Raji (cell line): ENCODE results near the gene HPGDS.

Experiments
- POLR2A ChIP-seq: IDR thresholded peaks from 2 replicates; pipeline ENCODE4 v1.6.1; 2011; ENCODE audit warnings: low read depth, low read length, control low read depth; ENCODE audit not compliant: insufficient read depth

Gene HPGDS

DNA sequence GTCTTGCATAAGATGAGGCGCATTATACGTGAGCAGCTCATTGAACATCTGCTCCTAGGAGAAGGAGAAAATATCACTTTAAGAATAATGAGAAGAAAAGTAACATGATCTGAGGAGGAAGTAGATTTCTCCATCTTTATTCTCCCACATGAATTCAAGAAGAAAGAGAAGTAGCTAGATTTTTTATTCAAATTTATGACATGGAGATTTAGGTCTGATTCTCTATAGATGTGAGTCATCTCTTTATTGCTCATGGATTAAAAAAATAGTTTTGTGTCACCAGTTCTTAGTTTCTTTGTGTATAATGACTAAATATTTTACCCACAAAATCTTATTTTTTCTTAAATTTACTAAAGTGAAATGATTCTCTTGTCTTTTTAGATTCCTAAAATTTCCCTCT is 40.4 kb downstream of the HPGDS start:
- no peak for TF ChIP-seq POLR2A

DNA sequence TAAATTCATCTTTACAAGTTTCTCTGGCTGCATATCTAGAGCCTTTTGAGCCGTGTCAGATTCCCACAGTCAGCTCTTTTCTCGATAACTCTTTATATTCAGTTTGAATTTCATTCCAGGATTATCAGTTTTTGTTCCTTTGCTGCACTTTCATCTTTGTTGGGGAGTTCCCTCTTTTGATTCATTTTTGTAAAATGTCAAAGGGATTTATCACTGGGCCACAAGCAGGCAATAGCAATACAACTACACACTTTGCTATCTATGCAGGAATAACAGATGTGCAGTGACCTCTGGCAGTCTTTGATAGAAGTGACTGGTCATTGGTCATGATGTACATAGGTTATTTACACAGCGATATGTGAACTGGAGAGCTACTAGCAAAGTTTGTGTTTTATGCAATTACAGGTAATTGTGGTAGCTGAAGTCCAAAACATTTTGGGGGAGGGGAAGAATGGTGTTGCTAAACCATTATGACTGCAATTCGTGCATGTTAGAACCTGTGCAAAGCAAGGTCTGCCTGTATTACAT is 43.8 kb downstream of the HPGDS start:
- TF ChIP-seq POLR2A = no peak

DNA sequence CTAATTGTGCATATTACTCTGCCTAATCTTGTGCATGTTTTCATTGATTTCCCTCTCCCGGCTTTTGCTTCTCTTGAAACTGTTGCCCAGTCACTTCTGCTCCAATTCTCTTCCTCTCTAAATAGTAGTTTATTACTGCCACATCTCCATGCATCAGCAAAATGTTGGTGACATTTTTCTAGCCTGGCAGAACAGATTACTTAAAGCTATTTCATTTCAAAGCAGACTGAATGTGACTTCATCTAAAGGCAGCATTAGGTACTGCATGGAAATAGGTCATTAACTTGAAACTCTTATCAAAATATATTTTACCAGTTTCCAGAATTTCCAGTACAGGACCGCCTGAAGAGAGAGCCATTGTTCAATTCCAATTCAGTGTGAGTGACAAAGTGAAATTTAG is 52.4 kb downstream of the HPGDS start:
- TF ChIP-seq POLR2A = no peak

DNA sequence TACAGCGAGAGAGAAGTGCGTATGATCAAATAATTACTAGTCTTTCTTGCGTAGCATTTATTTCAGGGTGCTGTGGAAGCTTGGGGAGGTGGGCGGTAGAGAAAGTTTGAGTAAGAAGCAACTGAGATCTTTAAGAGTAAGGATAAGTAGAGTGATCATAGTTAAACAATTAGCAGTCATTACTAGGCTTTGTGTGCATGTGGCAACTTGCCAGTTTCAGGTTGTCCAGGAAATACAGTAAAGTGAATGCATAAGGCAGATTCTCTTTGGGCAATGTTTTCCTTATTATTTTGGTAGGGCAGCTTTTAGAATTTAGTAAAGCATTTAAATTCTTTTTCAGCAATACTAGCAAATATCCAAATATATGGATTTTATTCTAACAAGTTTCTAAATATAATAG is 57.0 kb downstream of the HPGDS start:
- no peak for TF ChIP-seq POLR2A

DNA sequence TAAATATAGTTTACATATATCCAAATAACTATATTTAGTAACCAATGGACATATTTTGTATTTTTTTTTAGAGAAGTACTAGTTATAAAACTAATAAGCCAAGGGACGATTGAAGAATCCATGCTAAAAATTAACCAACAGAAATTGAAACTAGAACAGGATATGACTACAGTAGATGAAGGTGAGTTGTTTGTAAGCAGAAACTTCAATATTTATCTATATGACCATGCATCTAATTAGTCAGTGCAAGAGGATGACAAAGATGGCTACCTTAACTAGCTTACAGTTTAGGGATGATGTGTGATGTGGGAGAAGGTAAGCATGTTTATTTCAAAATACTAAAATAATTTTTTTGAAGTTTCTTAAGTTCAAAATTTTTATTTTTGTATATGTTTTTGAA is 57.7 kb downstream of the HPGDS start:
- no peak for TF ChIP-seq POLR2A

DNA sequence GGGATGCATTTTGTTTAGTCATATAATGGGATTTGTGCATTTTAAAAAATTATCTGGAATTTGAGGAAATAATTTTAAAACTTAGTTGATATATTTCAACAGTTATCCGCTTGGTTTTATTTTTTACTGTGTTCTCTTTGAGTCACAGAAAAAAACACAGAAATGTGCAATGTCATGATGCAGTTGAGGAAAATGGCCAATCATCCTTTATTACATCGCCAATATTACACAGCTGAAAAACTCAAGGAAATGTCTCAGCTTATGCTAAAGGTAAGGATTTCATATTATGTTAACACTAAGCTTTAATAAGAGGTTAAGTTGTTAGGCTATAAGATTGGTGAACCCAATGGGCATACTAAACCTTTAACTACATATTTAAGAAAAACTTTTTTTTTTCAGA is 63.9 kb downstream of the HPGDS start:
- TF ChIP-seq POLR2A = no peak

DNA sequence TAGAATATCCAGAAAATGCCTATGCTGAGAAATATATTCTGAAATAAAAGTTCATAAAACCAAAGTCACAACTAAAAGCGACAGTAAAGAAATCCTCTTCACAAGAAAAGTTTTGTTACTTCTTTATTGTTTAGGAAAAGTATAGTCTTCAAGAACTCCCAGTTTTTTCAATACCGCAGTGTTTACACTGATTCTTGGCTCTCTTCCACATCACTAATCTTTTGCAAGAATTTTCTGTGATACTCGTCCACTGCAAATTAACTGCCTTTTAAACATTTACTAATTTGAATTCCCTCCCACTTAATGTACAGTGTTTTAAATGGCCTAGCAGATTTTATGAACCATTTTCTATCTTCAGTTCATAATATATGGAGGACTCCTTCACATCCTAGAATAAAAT is 65.1 kb downstream of the HPGDS start:
- TF ChIP-seq POLR2A = no peak

DNA sequence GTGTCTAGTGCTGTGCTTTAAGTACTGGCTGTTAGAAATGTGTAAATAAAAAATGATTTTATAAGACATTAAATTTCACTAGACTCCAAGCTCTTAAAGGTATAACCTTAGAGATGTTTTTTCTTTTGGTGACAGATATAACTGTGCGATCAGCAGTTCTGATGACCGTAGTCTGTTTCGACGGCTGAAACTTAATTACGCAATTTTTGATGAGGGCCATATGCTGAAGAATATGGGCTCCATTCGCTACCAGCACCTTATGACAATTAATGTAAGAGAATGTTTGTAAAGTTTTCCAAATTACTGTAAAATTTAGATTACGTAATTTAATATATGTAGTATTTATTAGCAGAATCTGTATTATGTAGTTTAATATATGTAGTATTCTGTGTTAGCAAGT is 66.4 kb downstream of the HPGDS start:
- no peak for TF ChIP-seq POLR2A

DNA sequence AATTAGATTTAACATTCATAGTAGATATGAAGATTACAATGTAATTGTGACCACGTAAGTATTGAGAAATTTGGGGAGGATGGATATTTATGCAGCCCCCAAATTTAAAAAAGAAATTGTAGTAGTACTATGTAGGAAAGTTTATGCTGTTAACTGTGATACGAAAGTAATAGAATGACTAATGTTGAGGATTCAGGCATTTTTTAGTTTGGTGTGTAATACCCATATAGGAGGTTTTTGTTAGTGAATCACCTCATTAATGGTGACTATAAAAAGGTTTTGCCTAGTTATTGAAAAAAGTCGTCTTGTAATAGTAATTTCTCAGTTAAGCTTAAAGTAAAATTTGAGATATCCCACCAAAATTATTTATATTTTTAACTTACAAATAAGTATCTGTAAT is 67.7 kb downstream of the HPGDS start:
- TF ChIP-seq POLR2A = no peak

DNA sequence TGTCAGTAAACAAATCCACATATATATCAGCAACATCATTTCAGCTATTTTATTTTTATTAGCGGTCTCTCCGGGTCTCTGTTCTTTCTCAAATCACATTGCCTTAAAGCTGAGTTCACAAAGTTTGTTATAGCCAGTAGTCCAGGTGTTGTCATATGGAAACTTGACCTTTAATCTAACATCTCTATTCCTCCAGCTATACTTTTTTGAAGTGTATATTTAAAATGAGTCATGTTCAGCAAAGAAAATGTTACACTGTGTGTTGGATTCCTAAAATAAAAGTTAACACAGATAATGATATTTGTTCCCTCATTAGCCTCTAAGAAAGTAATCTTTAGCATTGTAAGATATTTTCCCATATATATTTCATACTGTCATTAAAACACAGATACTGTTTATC is 71.4 kb downstream of the HPGDS start:
- TF ChIP-seq POLR2A = no peak

DNA sequence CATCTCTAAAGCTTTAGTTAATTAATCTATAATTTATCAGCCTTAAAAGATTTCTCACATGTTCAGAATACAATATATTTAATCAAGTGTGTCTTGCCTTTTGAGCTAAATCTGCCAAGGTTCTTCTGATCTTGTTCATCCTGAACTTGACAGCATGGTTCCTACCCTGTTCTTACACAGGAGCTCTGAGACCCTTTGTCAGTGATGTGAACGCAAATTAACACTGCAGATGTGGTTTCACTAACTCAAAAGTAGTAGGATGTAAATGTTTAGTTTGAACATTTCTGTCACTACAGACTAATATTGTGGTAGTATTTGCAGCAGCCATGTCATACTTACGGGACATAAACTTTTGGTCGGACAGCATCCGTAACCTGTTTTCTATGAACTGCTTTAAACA is 75.6 kb downstream of the HPGDS start:
- TF ChIP-seq POLR2A = no peak

DNA sequence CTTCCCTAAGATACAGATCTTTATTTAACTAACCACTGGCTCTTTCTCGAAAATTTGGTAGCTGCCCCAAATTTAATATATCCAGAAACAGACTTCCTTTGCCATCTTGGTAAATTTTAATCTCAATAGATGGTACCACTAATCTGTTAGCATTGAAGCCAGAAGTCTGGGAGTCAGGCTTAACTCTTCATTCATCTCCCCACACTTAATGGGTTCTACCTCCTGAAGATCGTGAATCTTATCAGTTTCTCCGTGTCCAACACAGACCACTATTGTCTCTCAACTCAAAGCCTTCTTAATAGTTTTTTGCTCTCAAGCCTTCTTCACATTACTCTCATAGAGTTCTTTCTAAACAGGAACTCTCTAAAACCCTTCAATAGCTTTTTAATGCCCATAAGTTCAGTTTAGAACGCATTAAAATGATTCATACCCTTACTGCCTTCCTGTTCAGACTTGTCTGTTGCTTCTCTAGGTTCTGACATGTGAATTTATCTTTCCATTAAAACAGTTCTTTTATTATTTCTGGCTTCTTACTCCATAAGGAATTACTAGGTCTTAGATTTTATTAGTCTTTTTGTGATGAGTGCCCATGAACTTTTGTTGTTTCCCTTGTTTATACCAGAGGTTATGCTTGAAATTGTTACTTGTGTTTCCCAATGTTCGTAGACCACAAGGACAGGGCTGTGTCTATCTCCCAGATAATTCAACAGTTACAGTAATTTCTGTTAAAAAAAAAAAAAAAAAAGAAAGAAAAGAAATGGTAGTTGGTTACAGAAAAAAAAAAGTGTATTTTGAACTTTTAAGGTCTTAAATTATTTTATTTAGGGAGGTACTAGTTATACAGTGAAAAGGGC is 80.2 kb downstream of the HPGDS start:
- TF ChIP-seq POLR2A = no peak

DNA sequence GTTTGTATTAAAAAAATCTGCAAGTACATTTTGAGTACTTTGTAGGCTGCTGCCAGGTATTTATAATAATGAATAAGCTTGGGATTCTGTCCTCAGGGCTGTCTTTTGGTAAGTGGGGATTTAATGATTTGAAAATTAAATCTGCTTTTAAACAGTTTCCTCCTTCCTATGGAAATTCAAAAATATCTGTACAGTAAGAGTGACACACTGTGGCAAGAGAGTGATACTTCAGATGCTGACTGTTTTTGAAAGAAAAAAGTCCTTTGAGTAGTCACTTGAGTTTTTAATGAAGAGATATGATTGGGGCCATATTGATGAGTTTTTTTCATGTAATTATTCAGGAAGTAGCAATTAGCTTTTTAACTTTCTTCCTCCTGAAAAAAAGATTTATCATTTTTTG is 85.8 kb downstream of the HPGDS start:
- TF ChIP-seq POLR2A = no peak

DNA sequence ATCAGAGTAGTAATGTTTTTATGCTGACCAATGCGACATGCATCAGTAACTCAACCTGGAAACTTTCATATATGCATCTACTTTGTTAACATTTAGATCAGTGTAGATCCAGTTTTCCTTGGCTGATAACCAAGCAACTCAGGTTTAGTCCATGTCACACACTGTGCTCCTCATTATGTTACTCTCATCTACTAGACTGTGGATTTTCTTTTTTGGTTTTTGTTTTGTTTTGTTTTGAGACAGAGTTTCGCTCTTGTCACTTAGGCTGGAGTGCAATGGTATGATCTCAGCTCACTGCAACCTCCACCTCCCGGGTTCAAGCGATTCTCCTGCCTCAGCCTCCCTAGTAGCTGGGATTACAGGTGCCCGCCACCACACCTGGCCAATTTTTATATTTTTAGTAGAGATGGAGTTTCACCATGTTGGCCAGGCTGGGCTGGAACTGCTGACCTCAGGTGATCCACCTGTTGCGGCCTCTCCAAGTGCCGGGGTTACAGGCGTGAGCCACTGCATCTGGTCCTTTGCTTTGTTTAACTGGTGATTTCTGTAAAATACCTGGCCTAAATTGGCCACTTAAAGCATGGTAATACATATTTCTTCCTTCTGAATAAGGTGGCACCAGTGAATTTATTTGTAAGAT is 86.4 kb downstream of the HPGDS start:
- no peak for TF ChIP-seq POLR2A

DNA sequence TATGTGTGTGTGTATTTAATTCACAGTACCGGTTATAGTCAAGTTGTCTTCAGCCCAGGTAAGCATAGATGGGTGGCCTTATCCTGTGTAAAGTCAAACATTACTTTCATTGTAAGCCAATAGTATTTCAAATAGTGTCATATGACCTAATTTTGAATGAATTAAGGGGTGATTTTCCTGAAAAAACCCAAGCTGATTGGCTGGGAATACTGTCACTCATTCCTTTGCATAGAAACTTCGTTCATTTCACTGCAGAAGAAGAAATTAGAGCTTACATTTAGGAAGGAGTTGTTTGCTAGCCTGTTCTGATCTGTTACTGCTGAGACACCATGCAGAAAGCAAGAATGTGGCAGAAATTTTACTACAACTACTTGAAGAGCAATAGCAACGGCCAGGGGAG is 89.6 kb downstream of the HPGDS start:
- TF ChIP-seq POLR2A = no peak

DNA sequence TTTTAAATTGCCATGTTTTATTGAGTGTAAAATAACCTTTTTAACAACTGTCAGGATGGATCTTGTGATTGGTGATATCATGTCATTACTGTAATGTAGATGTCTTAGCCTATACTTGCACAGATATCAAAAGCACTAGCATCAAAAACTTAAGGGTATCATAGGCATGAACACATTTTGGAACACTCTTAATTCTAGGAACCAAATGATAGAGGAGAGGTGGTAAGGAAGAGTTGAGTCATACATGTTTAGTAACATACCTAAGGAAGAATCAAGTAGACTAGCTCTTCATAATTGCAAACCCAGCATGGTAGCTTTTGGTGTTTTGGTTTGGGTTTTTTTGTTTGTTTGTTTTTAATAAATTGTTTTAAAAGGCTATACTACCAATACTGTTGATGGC is 91.5 kb downstream of the HPGDS start:
- TF ChIP-seq POLR2A = no peak
